Endothelial cell of umbilical vein (primary cell): ENCODE measurements around the gene EMCN.

Experiments used
- CTCF ChIP-seq, 2 donors: IDR thresholded peaks; 1 replicate in 1 of 2; 2 replicates in 1 of 2; pipeline ENCODE4 v1.5.1; 2011; ENCODE audit warnings: low read length in 2 of 2, mild to moderate bottlenecking in 2 of 2, moderate library complexity in 2 of 2, control low read depth in 1 of 2, inconsistent platforms in 1 of 2, low read depth in 1 of 2; ENCODE audit not compliant: insufficient read depth in 1 of 2; ENCODE audit errors: extremely low read depth in 1 of 2
- EZH2 ChIP-seq: IDR thresholded peaks from 2 replicates; pipeline ENCODE4 v1.6.1; 2012; ENCODE audit warnings: borderline replicate concordance, low read depth, mild to moderate bottlenecking, moderate library complexity, low read length, inconsistent platforms; ENCODE audit not compliant: severe bottlenecking
- FOS ChIP-seq: IDR thresholded peaks from 2 replicates; pipeline ENCODE4 v1.6.1; 2011; ENCODE audit warnings: mild to moderate bottlenecking, low read length, moderate library complexity, borderline replicate concordance; ENCODE audit not compliant: insufficient read depth
- GATA2 ChIP-seq: IDR thresholded peaks from 2 replicates; pipeline ENCODE4 v1.7.0; 2011; ENCODE audit warnings: low read depth, mild to moderate bottlenecking, moderate library complexity, mixed read lengths, low read length; ENCODE audit not compliant: insufficient read length, insufficient read depth
- MAX ChIP-seq: IDR thresholded peaks from 2 replicates; pipeline ENCODE4 v1.6.1; 2011; ENCODE audit not compliant: insufficient read depth, insufficient read length
- MYC ChIP-seq: IDR thresholded peaks from one replicate; pipeline ENCODE4 v1.6.1; 2011; ENCODE audit warnings: mild to moderate bottlenecking, low read depth, low read length
- POLR2A ChIP-seq: IDR thresholded peaks from 2 replicates; pipeline ENCODE4 v1.6.1; 2012; ENCODE audit warnings: low read depth, mild to moderate bottlenecking, control low read depth, low read length
- POLR2AphosphoS5 ChIP-seq: IDR thresholded peaks from 2 replicates; pipeline ENCODE4 v1.6.1; 2012; ENCODE audit warnings: low read depth, mild to moderate bottlenecking, control low read depth, low read length, moderate library complexity; ENCODE audit not compliant: insufficient read depth

GRCh38 chr4:100504086-100504874 lies 13.5 kb downstream of the EMCN start:
- TF ChIP-seq MYC (no peak), CTCF (IDR thresholded peaks at IDR 0.05; ENCODE audit: extremely low read depth in 1 of 2, insufficient read depth in 1 of 2, low read depth in 1 of 2, low read length in 2 of 2) (no peak), POLR2AphosphoS5 (no peak), POLR2A (no peak), EZH2 (no peak), MAX (no peak), FOS (no peak), GATA2 (no peak)
